ENCODE data around the gene TTYH3. TPM values are rescaled to one million over a fixed set of nuclear protein-coding genes. Genes with fewer than 3 reads are reported as not detected.

The TTYH3 gene
- total RNA-seq, 1 experiment from 2014 or later, result 122 TPM

- Histone ChIP-seq H2BK5ac (ENCODE audit: insufficient read length, low read length) (no peak overlapping the region), H3K4me1 (ENCODE audit: insufficient read depth, low read length) (peaks cover 3% of the 10 kb centered on the region; the same call in 1 of the 2 replicates), H3K9me3 (ENCODE audit: control insufficient read depth, low read depth, low read length) (no peaks in the 10 kb centered on the region), H4K20me1 (ENCODE audit: control insufficient read depth, insufficient read depth, insufficient read length) (no peaks in the 10 kb centered on the region), H2AFZ (ENCODE audit: low read length) (no peak overlapping the region), H3K18ac (ENCODE audit: insufficient read length, low read depth, low read length) (no peak overlapping the region), H4K8ac (replicated peaks; ENCODE audit: insufficient read length, low read depth, low read length) (no peak overlapping the region), H3K4me2 (ENCODE audit: insufficient read depth, insufficient read length, low read length) (no peak overlapping the region), H3T11ph (ENCODE audit: low read length) (no peak overlapping the region), H3K23ac (ENCODE audit: insufficient read length, low read depth, low read length) (no peak overlapping the region), H2AK5ac (ENCODE audit: insufficient read length, low read length) (no peak overlapping the region), H2BK20ac (ENCODE audit: low read depth, low read length, poor library complexity, severe bottlenecking) (no peak overlapping the region), H4K5ac (ENCODE audit: insufficient read length, low read depth, low read length) (no peak overlapping the region), H2BK120ac (ENCODE audit: low read depth, low read length, poor library complexity, severe bottlenecking) (no peak overlapping the region), H3K56ac (ENCODE audit: insufficient read length, low read depth, low read length) (no peak overlapping the region), H3K79me2 (ENCODE audit: insufficient read depth, low read length) (peaks cover 3% of the 10 kb centered on the region; the same call in 1 of the 2 replicates), H2BK12ac (ENCODE audit: insufficient read length, low read depth, low read length) (no peak overlapping the region), H3K27ac (ENCODE audit: insufficient read length, low read depth, low read length) (no peak overlapping the region), H3K79me1 (ENCODE audit: insufficient read depth, low read depth, low read length, poor library complexity, severe bottlenecking) (peaks cover 3% of the 10 kb centered on the region), H3K9ac (ENCODE audit: extremely low read depth, insufficient read length, low read length) (no peak overlapping the region), H2BK15ac (ENCODE audit: low read depth, low read length) (no peak overlapping the region; the same call in 1 of the 2 replicates), H3K14ac (ENCODE audit: insufficient read depth, low read length) (peak overlapping the region; percentile 78), H4K91ac (ENCODE audit: insufficient read length, low read depth, low read length) (no peak overlapping the region), H3K4ac (ENCODE audit: low read depth, low read length) (no peak overlapping the region; the same call in 1 of the 2 replicates), H3K23me2 (ENCODE audit: insufficient read length, low read depth, low read length, poor library complexity, severe bottlenecking) (no peaks in the 10 kb centered on the region), H3K27me3 (ENCODE audit: insufficient read depth, low read length) (no peaks in the 10 kb centered on the region)
- Mint-ChIP-seq H3K27ac (peak overlapping the region; percentile 86 to 96 (median 95)), H3K36me3 (ENCODE audit: insufficient read depth in 1 of 3, low read depth in 3 of 3) (peaks cover 2 to 5% (median 4%) of the 10 kb centered on the region in 3 experiments; a peak in 6 of 7 replicates), H3K4me1 (peaks cover 21 to 36% of the 10 kb centered on the region in 2 experiments), H3K9me3 (no peaks in the 10 kb centered on the region), H3K27me3 (ENCODE audit: low read depth) (no peaks in the 10 kb centered on the region), H3K4me3 (peak overlapping the region in 1 of 2 experiments; percentile 60; a peak in 2 of 5 replicates)
- no peak for TF ChIP-seq CTCF (conservative IDR thresholded peaks at IDR 0.05)
- DNase-seq, result no peak
- no CpG with 5 or more reads among the region's 18 CpGs for WGBS (ENCODE audit: extremely low coverage, insufficient read length, low lambda C conversion rate)
Observed at GRCh38 chr7:2644562-2645273, 12.9 kb downstream of the TTYH3 start.
